K562 (cell line): ENCODE results near the gene PRSS21. TPM values are rescaled to one million over a fixed set of nuclear protein-coding genes. Genes with fewer than 3 reads are reported as not detected.
A peak's percentile ranks its signal among the peaks of the same experiment; 100 is the strongest.

ENCODE experiments used
- ATAC-seq: fragments of 200-7000 bp; cut with Tn5 transposase; 3 replicates; pipeline ENCODE4 v1.9.1; 2020; ENCODE audit warnings: moderate library complexity
- BruUV-seq: library from RNA; stranded (reverse); fragments of 400-500 nt; replicated peaks from 2 replicates; lab custom pipeline; 2021; lab: Mats Ljungman, UMichigan
- CTCF ChIA-PET: fragments of 300-600 bp; formaldehyde crosslinking; extraction: SDS; loops from one replicate; lab custom pipeline; 2021; ENCODE audit warnings: low intra/inter-chr PET ratio; lab: Yijun Ruan, JAX
- POLR2A ChIA-PET: fragments of 300-600, 350-650 bp; sonication (Branson Sonifier 250); formaldehyde crosslinking; extraction: SDS; loops from one replicate; lab custom pipeline; 2021; ENCODE audit warnings: antibody characterized with exemption, inconsistent platforms; lab: Yijun Ruan, JAX
- DNase-seq, 4 experiments: peaks; one replicate each; pipeline versions ENCODE4 v3.0.0 to v3.0.0-alpha.2; 2011 to 2018; ENCODE audit warnings: low spot score in 3 of 4, mixed read lengths in 3 of 4; ENCODE audit errors: extremely low read depth in 1 of 4
- FAIRE-seq: peaks from 2 replicates; lab custom pipeline; 2011; peaks lifted over from hg19 to GRCh38; lab: Jason Lieb, UNC
- H2AFZ ChIP-seq: 2 replicates; pipeline ENCODE4 v1.6.0; 2011; ENCODE audit warnings: low read depth, low read length, control low read depth, inconsistent platforms
- H3K27ac ChIP-seq: fragments of 200-600 bp; 3 replicates; pipeline ENCODE4 v1.8.0; 2011; ENCODE audit warnings: low read depth, mild to moderate bottlenecking, control low read depth, inconsistent platforms, low read length, moderate library complexity, mixed read lengths; ENCODE audit errors: extremely low read depth
- H3K27me3 ChIP-seq, 2 experiments: fragments of 300-600 bp in 1 of 2; 2 replicates in 1 of 2; 3 replicates in 1 of 2; pipeline versions ENCODE4 v1.6.0 to v1.8.0; 2011; ENCODE audit warnings: inconsistent platforms in 2 of 2, low read length in 2 of 2, mild to moderate bottlenecking in 1 of 2, mixed read lengths in 1 of 2, moderate library complexity in 1 of 2; ENCODE audit not compliant: control insufficient read depth in 2 of 2, insufficient read depth in 2 of 2
- H3K36me3 ChIP-seq: fragments of 300-600 bp; 3 replicates; pipeline ENCODE4 v1.8.0; 2011; ENCODE audit warnings: mild to moderate bottlenecking, low read length, inconsistent platforms; ENCODE audit not compliant: control insufficient read depth, insufficient read depth
- H3K4me1 ChIP-seq, 2 experiments: fragments of 200-600 bp in 1 of 2; replicated peaks in 1 of 2; 2 replicates in 1 of 2; 3 replicates in 1 of 2; pipeline versions ENCODE4 v1.5.1 to v1.8.0; 2011; ENCODE audit warnings: inconsistent platforms in 2 of 2, low read length in 2 of 2, mild to moderate bottlenecking in 1 of 2, mixed read lengths in 1 of 2, moderate library complexity in 1 of 2; ENCODE audit not compliant: control insufficient read depth in 2 of 2, insufficient read depth in 2 of 2
- H3K4me2 ChIP-seq: 2 replicates; pipeline ENCODE4 v1.6.1; 2011; ENCODE audit warnings: low read length, control low read depth, inconsistent platforms, mixed read lengths; ENCODE audit not compliant: insufficient read depth
- H3K4me3 ChIP-seq: fragments of 200-600 bp; sonication (generic), shearing (Covaris generic); 2 replicates; pipeline ENCODE4 v1.5.1; 2016; ENCODE audit warnings: control low read depth, inconsistent platforms
- H3K79me2 ChIP-seq: fragments of 200-600 bp; 3 replicates; pipeline ENCODE4 v1.8.0; 2011; ENCODE audit warnings: low read length, inconsistent platforms; ENCODE audit not compliant: control insufficient read depth, insufficient read depth
- H3K9ac ChIP-seq, 2 experiments: 2 replicates each; pipeline versions ENCODE4 v1.6.0 to v1.6.1; 2011; ENCODE audit warnings: low read depth in 2 of 2, low read length in 2 of 2, control low read depth in 1 of 2, inconsistent platforms in 1 of 2, mild to moderate bottlenecking in 1 of 2, mixed read lengths in 1 of 2; ENCODE audit not compliant: insufficient read depth in 1 of 2
- H3K9me1 ChIP-seq: one replicate; pipeline ENCODE4 v1.6.0; 2011; ENCODE audit warnings: inconsistent platforms, mild to moderate bottlenecking, low read length, moderate library complexity; ENCODE audit not compliant: control insufficient read depth, insufficient read depth
- H3K9me3 ChIP-seq: replicated peaks from 2 replicates; pipeline ENCODE4 v1.5.1; 2011; ENCODE audit warnings: low read depth, low read length, inconsistent platforms; ENCODE audit not compliant: control insufficient read depth, insufficient read depth
- H4K20me1 ChIP-seq: replicated peaks from 2 replicates; pipeline ENCODE4 v1.6.1; 2011; ENCODE audit warnings: low read length, inconsistent platforms, mixed read lengths; ENCODE audit not compliant: control insufficient read depth, insufficient read depth
- ZNF507 ChIP-seq: conservative IDR thresholded peaks from 2 replicates; pipeline ENCODE4 v1.6.1; 2017; ENCODE audit warnings: missing genetic modification characterization, missing compliant biosample characterization
- ZNF609 ChIP-seq: sonication (generic); formaldehyde crosslinking; IDR thresholded peaks from 2 replicates; pipeline ENCODE4 v1.8.1; 2023; ENCODE audit warnings: missing genetic modification reagents, mild to moderate bottlenecking, borderline replicate concordance
- WGBS: fragments of 100-300 bp; shearing (Covaris generic); methylation state at CpG from one replicate; pipeline ENCODE4 v1.1.6; 2016; ENCODE audit warnings: low coverage, mixed read lengths; ENCODE audit not compliant: insufficient coverage; ENCODE audit errors: missing lambda C conversion rate; 5-methylcytosine and 5-hydroxymethylcytosine counted together
- in situ Hi-C: fragments of 300-500 bp; cut with MboI; formaldehyde crosslinking; loops from 4 replicates; pipeline ENCODE4 v1.15.0; 2018; ENCODE audit warnings: inconsistent platforms, mixed read lengths
- intact Hi-C: fragments of 100-400 bp; cut with micrococcal nuclease; formaldehyde crosslinking; loops from 2 replicates; pipeline ENCODE4 v1.14.2; 2022
- polyA plus RNA-seq, 8 experiments: library from polyadenylated mRNA; depleted of rRNA in 4 of 8; stranded (reverse) in 5 of 8; unstranded in 3 of 8; fragments of >200 nt; fragmentation: Nextera tagmentation in 2 of 8; fragmentation: Illumina TruSeq in 1 of 8; extraction: Ambion mirVana in 2 of 8; extraction: Trizol in 1 of 8; gene quantifications; 2 replicates each; pipeline versions ENCODE4 v1.2.1 to v1.2.3, GENCODE V29; 2011 to 2014; ENCODE audit warnings: inconsistent platforms in 1 of 8, missing spikeins in 1 of 8
- total RNA-seq, 7 experiments: library from RNA; depleted of rRNA in 6 of 7; stranded (reverse); fragments of >200 nt in 6 of 7; fragmentation: Illumina TruSeq in 2 of 7; extraction: Trizol in 2 of 7; gene quantifications; 2 replicates each; pipeline versions ENCODE4 v1.2.1 to v1.2.3, GENCODE V29; 2011 to 2021; ENCODE audit warnings: low replicate concordance in 1 of 7

The PRSS21 gene
- total and polyA plus RNA-seq, 9 of the 15 experiments (the other 6 are each of a cell fraction or from before 2014, with no cell fraction given): 12.1 to 121 (median 61.3) TPM

GRCh38 chr16:2808181-2808580, 8.9 kb upstream of the PRSS21 start:
- no peak overlapping the region for H3K27ac ChIP-seq
- H3K4me2 ChIP-seq: no peak overlapping the region
- TF ChIP-seq ZNF507 (tag) (0 out of 2 replicates have a peak, but pooled peaks have one; percentile 13), ZNF609 (CRISPR knock-in tag) (no peak)
- no peaks in the 10 kb centered on the region for H3K79me2 ChIP-seq
- peaks cover 9 to 12% of the 10 kb centered on the region in 2 experiments; a peak in 4 of 5 replicates for H3K4me1 ChIP-seq
- H4K20me1 ChIP-seq: no peaks in the 10 kb centered on the region
- FAIRE-seq: no peak
- no peaks in the 10 kb centered on the region for H3K36me3 ChIP-seq
- H3K9ac ChIP-seq: no peak overlapping the region
- peaks cover 4 to 53% of the 10 kb centered on the region in 2 experiments; a peak in 4 of 5 replicates for H3K27me3 ChIP-seq
- no peak overlapping the region for H2AFZ ChIP-seq
- no peak overlapping the region for H3K4me3 ChIP-seq
- H3K9me3 ChIP-seq: peaks cover 4% of the 10 kb centered on the region; the same call in 1 of the 2 replicates
- ATAC-seq: no peak
- no peak for DNase-seq
- intact Hi-C loops: no loop called here
- BruUV-seq: no TSS peak
- in situ Hi-C loops: no loop called here
- ChIA-PET CTCF (no interaction called here), POLR2A (interaction anchor here (0.6 to 0.7 kb wide), 2 partner anchors 215 to 1046 kb away, joined by 3 read pairs; no protein-coding TSS in a partner anchor)
- no peaks in the 10 kb centered on the region for H3K9me1 ChIP-seq
- 3% methylated on average over 7 of the region's 7 CpGs for WGBS
